OCI-LY7 (cell line): Measurements from ENCODE around the gene DIAPH1. TPM values are rescaled to one million over a fixed set of nuclear protein-coding genes. Genes with fewer than 3 reads are reported as not detected.

ENCODE experiments used
- BruUV-seq: library from RNA; stranded (reverse); fragments of 400-500 nt; replicated peaks from 2 replicates; lab custom pipeline; 2021; lab: Mats Ljungman, UMichigan
- CTCF ChIA-PET: fragments of 300-600 bp; sonication (Branson Sonifier 250); formaldehyde crosslinking; loops from one replicate; lab custom pipeline; 2022; ENCODE audit warnings: antibody characterized with exemption; ENCODE audit not compliant: unreplicated experiment; lab: Charles Lee
- POLR2A ChIA-PET: fragments of 300-600 bp; sonication (Branson Sonifier 250); formaldehyde crosslinking; loops from one replicate; lab custom pipeline; 2022; ENCODE audit warnings: antibody characterized with exemption; lab: Charles Lee
- DNase-seq: peaks from one replicate; pipeline ENCODE4 v3.0.0-alpha.2; 2015; ENCODE audit warnings: low spot score
- H2AFZ ChIP-seq: fragments of 200-600 bp; sonication (generic), shearing (Covaris generic); 2 replicates; pipeline ENCODE4 v1.6.1; 2014; ENCODE audit warnings: mild to moderate bottlenecking, antibody characterized with exemption, low read length, moderate library complexity
- H3K27ac ChIP-seq: fragments of 200-600 bp; sonication (generic); 2 replicates; pipeline ENCODE4 v1.5.1; 2014; ENCODE audit warnings: mixed run types, low read depth, mild to moderate bottlenecking, moderate library complexity, low read length, inconsistent platforms; ENCODE audit not compliant: poor library complexity, severe bottlenecking
- H3K36me3 ChIP-seq: fragments of 200-600 bp; sonication (generic); 2 replicates; pipeline ENCODE4 v1.6.1; 2014; ENCODE audit warnings: mild to moderate bottlenecking, antibody characterized with exemption, low read length, moderate library complexity, mixed read lengths; ENCODE audit not compliant: insufficient read depth
- H3K4me1 ChIP-seq: fragments of 200-600 bp; sonication (generic); 2 replicates; pipeline ENCODE4 v1.5.1; 2014; ENCODE audit warnings: mild to moderate bottlenecking, low read length; ENCODE audit not compliant: insufficient read depth, poor library complexity, severe bottlenecking
- H3K4me2 ChIP-seq: fragments of 200-600 bp; sonication (generic); 2 replicates; pipeline ENCODE4 v1.6.1; 2014; ENCODE audit warnings: mild to moderate bottlenecking, low read length
- H3K4me3 ChIP-seq: fragments of 200-600 bp; sonication (generic); 2 replicates; pipeline ENCODE4 v1.5.1; 2014; ENCODE audit warnings: mild to moderate bottlenecking, low read depth, low read length; ENCODE audit not compliant: poor library complexity, severe bottlenecking
- H3K79me2 ChIP-seq: fragments of 200-600 bp; sonication (generic); 2 replicates; pipeline ENCODE4 v1.6.1; 2016; ENCODE audit warnings: low read depth, mild to moderate bottlenecking, low read length, moderate library complexity, mixed read lengths; ENCODE audit not compliant: insufficient read depth
- H3K9me2 ChIP-seq: fragments of 200-600 bp; sonication (generic); 2 replicates; pipeline ENCODE4 v1.6.1; 2016; ENCODE audit warnings: mild to moderate bottlenecking, low read length, mixed read lengths; ENCODE audit not compliant: insufficient read depth
- H3K9me3 ChIP-seq: fragments of 200-600 bp; sonication (generic); 2 replicates; pipeline ENCODE4 v1.6.1; 2014; ENCODE audit warnings: mild to moderate bottlenecking, mixed run types, low read length, mixed read lengths
- H4K20me1 ChIP-seq: fragments of 200-600 bp; sonication (generic); 2 replicates; pipeline ENCODE4 v1.6.1; 2014; ENCODE audit warnings: mild to moderate bottlenecking, antibody characterized with exemption, low read length, moderate library complexity, mixed read lengths; ENCODE audit not compliant: insufficient read depth
- CTCF ChIP-seq: fragments of 200-600 bp; sonication (generic); conservative IDR thresholded peaks from 2 replicates; pipeline ENCODE4 v1.5.1; 2014; ENCODE audit warnings: mild to moderate bottlenecking, antibody characterized with exemption, low read length, moderate library complexity, mixed read lengths
- EZH2phosphoT487 ChIP-seq: fragments of 200-600 bp; sonication (generic); IDR thresholded peaks from 2 replicates; pipeline ENCODE4 v1.6.1; 2018; ENCODE audit warnings: low read depth, borderline replicate concordance, mild to moderate bottlenecking, mixed run types, antibody characterized with exemption, low read length, moderate library complexity, mixed read lengths
- intact Hi-C: fragments of 100-400 bp; cut with micrococcal nuclease; formaldehyde crosslinking; loops from one replicate; pipeline ENCODE4 v1.10.0; 2022; ENCODE audit not compliant: unreplicated experiment
- total RNA-seq, 2 experiments: library from RNA; depleted of rRNA in 1 of 2; stranded (reverse); fragments of >200 nt in 1 of 2; shearing (Covaris generic) in 1 of 2; gene quantifications; 2 replicates each; pipeline ENCODE4 v1.2.3, GENCODE V29; 2014 to 2022

DIAPH1 gene
- total RNA-seq, 2 experiments from 2014 or later: 78.8 to 174 TPM

GRCh38 chr5:141617682-141618029 lies 1.1 kb downstream of the DIAPH1 start:
- Histone ChIP-seq H3K4me1 (peaks cover 54% of the 10 kb centered on the region), H3K4me2 (peak overlapping the region; percentile 89), H3K4me3 (peak overlapping the region; percentile 98), H3K27ac (peak overlapping the region; percentile 63), H3K9me2 (no peaks in the 10 kb centered on the region), H3K79me2 (peaks cover 55% of the 10 kb centered on the region), H4K20me1 (peaks cover 19% of the 10 kb centered on the region; the same call in 1 of the 2 replicates), H3K36me3 (peaks cover 55% of the 10 kb centered on the region), H2AFZ (peak overlapping the region; percentile 53; the same call in 1 of the 2 replicates), H3K9me3 (no peaks in the 10 kb centered on the region)
- intact Hi-C loops: loop anchor here (5.0 to 10.0 kb wide), 3 partner anchors 35 to 103 kb away; no protein-coding TSS in a partner anchor
- POLR2A ChIA-PET: interaction anchor here (0.9 to 5.0 kb wide), 7 partner anchors 8 to 25 kb away, joined by 3 to 50 read pairs (median 7); partner anchors contain the start of genes HDAC3 and RELL2
- CTCF ChIA-PET: interaction anchor here (1.2 to 2.3 kb wide), 2 partner anchors 11 to 26 kb away, joined by 3 to 10 read pairs; no protein-coding TSS in a partner anchor
- DNase-seq: no peak
- no peak for TF ChIP-seq EZH2phosphoT487
- TF ChIP-seq CTCF: no peak
- BruUV-seq: TSS peak; percentile 58

- H3K36me3 ChIP-seq: peaks cover 54% of the 10 kb centered on the region
- H3K79me2 ChIP-seq: peaks cover 60% of the 10 kb centered on the region
- CTCF ChIA-PET: interaction anchor here (1.2 to 2.3 kb wide), 2 partner anchors 11 to 25 kb away, joined by 3 to 10 read pairs; no protein-coding TSS in a partner anchor
- peak overlapping the region; percentile 98 for H3K4me3 ChIP-seq
- peak overlapping the region; percentile 89 for H3K4me2 ChIP-seq
- H3K4me1 ChIP-seq: peaks cover 52% of the 10 kb centered on the region
- POLR2A ChIA-PET: interaction anchor here (0.6 to 5.0 kb wide), 11 partner anchors 9 to 297 kb away, joined by 3 to 50 read pairs (median 6); partner anchors contain the start of genes HDAC3 and RELL2
- H3K27ac ChIP-seq: no peak overlapping the region
- TF ChIP-seq CTCF (no peak), EZH2phosphoT487 (no peak)
- H3K9me2 ChIP-seq: no peaks in the 10 kb centered on the region
- intact Hi-C loops: loop anchor here (5.0 to 10.0 kb wide), 3 partner anchors 35 to 102 kb away; no protein-coding TSS in a partner anchor
- H2AFZ ChIP-seq: no peak overlapping the region
- peaks cover 19% of the 10 kb centered on the region; the same call in 1 of the 2 replicates for H4K20me1 ChIP-seq
- BruUV-seq: no TSS peak
- DNase-seq: no peak
- H3K9me3 ChIP-seq: no peaks in the 10 kb centered on the region
Observed at GRCh38 chr5:141617128-141617527, 1.7 kb downstream of the DIAPH1 start.
